WTC11 (cell line): ENCODE data around the gene KIAA1328. TPM values are rescaled to one million over a fixed set of nuclear protein-coding genes. Genes with fewer than 3 reads are reported as not detected.

Experiments
- ATAC-seq: fragments of 200-7000 bp; cut with Tn5 transposase; 2 replicates; pipeline ENCODE4 v1.10.0; 2021; ENCODE audit warnings: mild to moderate bottlenecking, moderate library complexity
- CTCF ChIA-PET: fragments of 300-600 bp; sonication (Branson Sonifier 250); formaldehyde crosslinking; loops from one replicate; lab custom pipeline; 2021; ENCODE audit warnings: antibody characterized with exemption; lab: Charles Lee
- POLR2A ChIA-PET: fragments of 350-600 bp; sonication (Branson Sonifier 250); formaldehyde crosslinking; loops from one replicate; lab custom pipeline; 2021; ENCODE audit warnings: antibody characterized with exemption; lab: Charles Lee
- DNase-seq: peaks from one replicate; pipeline ENCODE4 v3.0.0; 2021; ENCODE audit warnings: low spot score
- H3K27ac Mint-ChIP-seq: 2 replicates; pipeline ENCODE4 v1.8.0; 2021; ENCODE audit warnings: mixed read lengths
- H3K27me3 Mint-ChIP-seq: 2 replicates; pipeline ENCODE4 v1.8.0; 2021; ENCODE audit warnings: low read depth, mild to moderate bottlenecking, moderate library complexity, mixed read lengths
- H3K36me3 Mint-ChIP-seq: 2 replicates; pipeline ENCODE4 v1.8.0; 2021; ENCODE audit warnings: mixed read lengths
- H3K4me1 Mint-ChIP-seq: 2 replicates; pipeline ENCODE4 v1.8.0; 2022; ENCODE audit warnings: mixed read lengths
- H3K4me3 Mint-ChIP-seq: 2 replicates; pipeline ENCODE4 v1.8.0; 2021; ENCODE audit warnings: mild to moderate bottlenecking, moderate library complexity, mixed read lengths
- H3K9me3 Mint-ChIP-seq: 2 replicates; pipeline ENCODE4 v1.8.0; 2021; ENCODE audit warnings: mixed read lengths
- E2F5 ChIP-seq: sonication (generic); formaldehyde crosslinking; IDR thresholded peaks from 2 replicates; pipeline ENCODE4 v1.8.1; 2022; ENCODE audit warnings: mild to moderate bottlenecking, moderate library complexity, missing genetic modification reagents
- ELF4 ChIP-seq: sonication (generic); formaldehyde crosslinking; IDR thresholded peaks from 2 replicates; pipeline ENCODE4 v1.8.1; 2022; ENCODE audit warnings: low read depth, mild to moderate bottlenecking, moderate library complexity, missing genetic modification reagents
- FOXJ3 ChIP-seq: sonication (generic); formaldehyde crosslinking; IDR thresholded peaks from 2 replicates; pipeline ENCODE4 v1.9.0; 2021; ENCODE audit warnings: missing genetic modification reagents, mild to moderate bottlenecking, borderline replicate concordance
- GRHL2 ChIP-seq: fragments of 250-450 bp; sonication (Bioruptor Pico); IDR thresholded peaks from 2 replicates; pipeline ENCODE4 v1.8.0; 2022; ENCODE audit warnings: mild to moderate bottlenecking, moderate library complexity; ENCODE audit not compliant: insufficient replicate concordance, severe bottlenecking
- JUN ChIP-seq: sonication (generic); formaldehyde crosslinking; IDR thresholded peaks from 2 replicates; pipeline ENCODE4 v1.8.0; 2023; ENCODE audit warnings: mild to moderate bottlenecking, missing genetic modification reagents
- MYBL2 ChIP-seq: sonication (generic); formaldehyde crosslinking; IDR thresholded peaks from 2 replicates; pipeline ENCODE4 v1.8.1; 2023; ENCODE audit warnings: mild to moderate bottlenecking, moderate library complexity, missing genetic modification reagents
- OVOL2 ChIP-seq: fragments of 250-450 bp; sonication (Bioruptor Pico); IDR thresholded peaks from 2 replicates; pipeline ENCODE4 v1.9.0; 2021; ENCODE audit warnings: mild to moderate bottlenecking, borderline replicate concordance
- RORB ChIP-seq: fragments of 250-450 bp; sonication (Bioruptor Pico); IDR thresholded peaks from 2 replicates; pipeline ENCODE4 v1.9.0; 2021; ENCODE audit warnings: mild to moderate bottlenecking
- SMAD3 ChIP-seq: sonication (generic); formaldehyde crosslinking; IDR thresholded peaks from 2 replicates; pipeline ENCODE4 v1.8.0; 2022; ENCODE audit warnings: missing genetic modification reagents, mild to moderate bottlenecking, borderline replicate concordance
- SP1 ChIP-seq: sonication (generic); formaldehyde crosslinking; conservative IDR thresholded peaks from 2 replicates; pipeline ENCODE4 v1.8.1; 2022; ENCODE audit warnings: missing genetic modification reagents
- TCF7 ChIP-seq: sonication (generic); formaldehyde crosslinking; IDR thresholded peaks from 2 replicates; pipeline ENCODE4 v1.8.0; 2022; ENCODE audit warnings: mild to moderate bottlenecking, low read depth, missing genetic modification reagents, moderate library complexity
- TEAD4 ChIP-seq: sonication (generic); formaldehyde crosslinking; IDR thresholded peaks from 2 replicates; pipeline ENCODE4 v1.8.0; 2022; ENCODE audit warnings: mild to moderate bottlenecking, missing genetic modification reagents
- TP53 ChIP-seq: sonication (generic); formaldehyde crosslinking; IDR thresholded peaks from 2 replicates; pipeline ENCODE4 v1.8.1; 2023; ENCODE audit warnings: mild to moderate bottlenecking, missing genetic modification reagents
- USF2 ChIP-seq: sonication (generic); formaldehyde crosslinking; IDR thresholded peaks from 2 replicates; pipeline ENCODE4 v1.8.1; 2023; ENCODE audit warnings: mild to moderate bottlenecking, missing genetic modification reagents, moderate library complexity
- ZBTB21 ChIP-seq: sonication (generic); formaldehyde crosslinking; IDR thresholded peaks from 2 replicates; pipeline ENCODE4 v1.8.1; 2023; ENCODE audit warnings: mild to moderate bottlenecking, missing genetic modification reagents, borderline replicate concordance
- ZNF232 ChIP-seq: sonication (generic); formaldehyde crosslinking; IDR thresholded peaks from 2 replicates; pipeline ENCODE4 v1.8.0; 2022; ENCODE audit warnings: mild to moderate bottlenecking, missing genetic modification reagents
- ZNF317 ChIP-seq: sonication (generic); formaldehyde crosslinking; IDR thresholded peaks from 2 replicates; pipeline ENCODE4 v1.8.1; 2023; ENCODE audit warnings: low read depth, mild to moderate bottlenecking, moderate library complexity, missing genetic modification reagents, borderline replicate concordance
- ZNF423 ChIP-seq: fragments of 250-450 bp; sonication (Bioruptor Pico); IDR thresholded peaks from 2 replicates; pipeline ENCODE4 v2.1.2; 2022; ENCODE audit warnings: mild to moderate bottlenecking, moderate library complexity
- total RNA-seq: library from RNA; stranded (reverse); gene quantifications from 3 replicates; pipeline ENCODE4 v1.2.3, GENCODE V29; 2021
- TF ChIP-seq, protein P1 (sequence below): fragments of 250-450 bp; sonication (Bioruptor Pico); IDR thresholded peaks from 2 replicates; pipeline ENCODE4 v2.1.2; 2022; ENCODE audit warnings: mild to moderate bottlenecking, moderate library complexity
- TF ChIP-seq, protein P2 (sequence below): sonication (generic); formaldehyde crosslinking; IDR thresholded peaks from 2 replicates; pipeline ENCODE4 v1.8.1; 2023; ENCODE audit warnings: mild to moderate bottlenecking, missing genetic modification reagents
- TF ChIP-seq, protein P3 (sequence below): fragments of 250-450 bp; sonication (Bioruptor Pico); conservative IDR thresholded peaks from 2 replicates; pipeline ENCODE4 v1.9.0; 2021; ENCODE audit warnings: mild to moderate bottlenecking
- TF ChIP-seq, protein P4 (sequence below): sonication (generic); formaldehyde crosslinking; IDR thresholded peaks from 2 replicates; pipeline ENCODE4 v1.8.0; 2022; ENCODE audit warnings: mild to moderate bottlenecking, missing genetic modification reagents
- TF ChIP-seq, protein P5 (sequence below): sonication (generic); formaldehyde crosslinking; IDR thresholded peaks from 2 replicates; pipeline ENCODE4 v1.8.0; 2023; ENCODE audit warnings: missing genetic modification reagents, mild to moderate bottlenecking, borderline replicate concordance

The KIAA1328 gene
- total RNA-seq, 1 experiment from 2014 or later: 4.8 TPM

- H3K9me3 Mint-ChIP-seq: peaks cover 5% of the 10 kb centered on the region
- ChIA-PET POLR2A (no interaction called here), CTCF (no interaction called here)
- ATAC-seq (peak; percentile 61), DNase-seq (no peak)
- peaks cover 42% of the 10 kb centered on the region for H3K4me1 Mint-ChIP-seq
- H3K27me3 Mint-ChIP-seq: no peaks in the 10 kb centered on the region
- peak overlapping the region; percentile 44 for H3K27ac Mint-ChIP-seq
- TF ChIP-seq, protein P1, sequence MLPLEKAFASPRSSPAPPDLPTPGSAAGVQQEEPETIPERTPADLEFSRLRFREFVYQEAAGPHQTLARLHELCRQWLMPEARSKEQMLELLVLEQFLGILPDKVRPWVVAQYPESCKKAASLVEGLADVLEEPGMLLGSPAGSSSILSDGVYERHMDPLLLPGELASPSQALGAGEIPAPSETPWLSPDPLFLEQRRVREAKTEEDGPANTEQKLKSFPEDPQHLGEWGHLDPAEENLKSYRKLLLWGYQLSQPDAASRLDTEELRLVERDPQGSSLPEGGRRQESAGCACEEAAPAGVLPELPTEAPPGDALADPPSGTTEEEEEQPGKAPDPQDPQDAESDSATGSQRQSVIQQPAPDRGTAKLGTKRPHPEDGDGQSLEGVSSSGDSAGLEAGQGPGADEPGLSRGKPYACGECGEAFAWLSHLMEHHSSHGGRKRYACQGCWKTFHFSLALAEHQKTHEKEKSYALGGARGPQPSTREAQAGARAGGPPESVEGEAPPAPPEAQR: no peak
- no peak for TF ChIP-seq MYBL2
- TF ChIP-seq ZNF423: peak; percentile 37
- no peak for TF ChIP-seq OVOL2 (CRISPR knock-in tag)
- no peak overlapping the region for H3K4me3 Mint-ChIP-seq
- no peaks in the 10 kb centered on the region for H3K36me3 Mint-ChIP-seq
Measured at GRCh38 chr18:37160038-37160820, 331.3 kb downstream of the KIAA1328 start.

DNA sequence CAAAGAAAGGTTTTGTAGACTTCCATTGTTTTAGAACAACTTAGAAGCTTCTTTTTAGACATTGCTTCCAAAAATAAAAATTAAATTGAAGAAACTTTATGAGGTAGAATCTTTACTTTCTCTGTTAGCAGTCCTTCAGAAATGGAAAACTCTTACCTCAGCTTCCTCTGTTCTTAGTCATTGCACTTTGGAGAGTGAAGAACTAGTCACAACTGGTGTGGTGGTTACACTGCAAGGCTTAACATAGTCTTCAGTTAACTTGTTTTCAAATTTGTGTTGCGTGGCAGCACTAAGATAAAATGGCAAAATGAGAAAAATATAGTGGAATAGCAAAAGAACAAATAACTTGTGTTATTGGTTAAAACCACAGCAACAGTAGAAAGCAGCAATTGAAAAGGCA, 332.6 kb downstream of the KIAA1328 start:
- no peak overlapping the region for H3K27ac Mint-ChIP-seq
- ATAC-seq: no peak
- TF ChIP-seq USF2 (CRISPR knock-in tag) (no peak), ZBTB21 (CRISPR knock-in tag) (no peak), SMAD3 (CRISPR knock-in tag) (no peak), SP1 (CRISPR knock-in tag) (no peak), FOXJ3 (no peak), ELF4 (CRISPR knock-in tag) (no peak), E2F5 (CRISPR knock-in tag) (no peak), GRHL2 (CRISPR knock-in tag) (no peak), TP53 (CRISPR knock-in tag) (no peak), TCF7 (CRISPR knock-in tag) (no peak), RORB (CRISPR knock-in tag) (no peak), ZNF232 (CRISPR knock-in tag) (no peak), ZNF317 (CRISPR knock-in tag) (no peak), JUN (no peak), TEAD4 (CRISPR knock-in tag) (no peak)
- TF ChIP-seq, protein P2, sequence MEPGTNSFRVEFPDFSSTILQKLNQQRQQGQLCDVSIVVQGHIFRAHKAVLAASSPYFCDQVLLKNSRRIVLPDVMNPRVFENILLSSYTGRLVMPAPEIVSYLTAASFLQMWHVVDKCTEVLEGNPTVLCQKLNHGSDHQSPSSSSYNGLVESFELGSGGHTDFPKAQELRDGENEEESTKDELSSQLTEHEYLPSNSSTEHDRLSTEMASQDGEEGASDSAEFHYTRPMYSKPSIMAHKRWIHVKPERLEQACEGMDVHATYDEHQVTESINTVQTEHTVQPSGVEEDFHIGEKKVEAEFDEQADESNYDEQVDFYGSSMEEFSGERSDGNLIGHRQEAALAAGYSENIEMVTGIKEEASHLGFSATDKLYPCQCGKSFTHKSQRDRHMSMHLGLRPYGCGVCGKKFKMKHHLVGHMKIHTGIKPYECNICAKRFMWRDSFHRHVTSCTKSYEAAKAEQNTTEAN (CRISPR knock-in tag): no peak
- TF ChIP-seq, protein P3, sequence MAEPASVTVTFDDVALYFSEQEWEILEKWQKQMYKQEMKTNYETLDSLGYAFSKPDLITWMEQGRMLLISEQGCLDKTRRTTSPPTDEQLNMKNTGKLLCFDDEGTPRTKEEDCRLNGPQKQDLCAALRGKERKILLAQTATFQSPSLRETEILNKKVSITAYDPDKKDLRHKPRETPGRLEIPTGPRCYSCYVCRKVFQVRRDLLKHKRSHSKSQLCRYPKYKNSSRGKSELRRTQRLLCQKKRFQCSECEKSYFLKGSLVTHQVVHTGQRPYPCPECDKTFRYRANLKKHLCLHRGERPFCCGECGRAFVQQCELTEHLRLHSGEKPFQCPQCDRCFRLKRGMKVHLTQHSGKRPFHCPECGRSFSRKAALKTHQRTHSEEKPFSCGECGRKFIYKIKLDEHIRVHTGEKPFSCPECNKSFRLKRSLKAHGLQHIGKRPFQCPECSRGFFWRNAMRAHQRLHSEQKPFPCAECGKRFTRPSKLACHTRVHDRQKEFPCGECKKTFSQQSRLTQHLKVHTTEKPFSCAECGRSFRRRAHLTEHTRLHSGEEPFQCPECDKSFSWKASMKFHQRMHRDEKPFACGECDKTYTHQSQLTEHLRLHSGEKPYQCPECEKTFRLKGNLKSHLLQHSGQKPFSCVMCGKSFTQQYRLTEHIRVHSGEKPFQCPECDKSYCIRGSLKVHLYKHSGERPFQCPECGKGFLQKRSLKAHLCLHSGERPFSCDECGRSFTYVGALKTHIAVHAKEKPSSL (CRISPR knock-in tag): no peak
- TF ChIP-seq, protein P4, sequence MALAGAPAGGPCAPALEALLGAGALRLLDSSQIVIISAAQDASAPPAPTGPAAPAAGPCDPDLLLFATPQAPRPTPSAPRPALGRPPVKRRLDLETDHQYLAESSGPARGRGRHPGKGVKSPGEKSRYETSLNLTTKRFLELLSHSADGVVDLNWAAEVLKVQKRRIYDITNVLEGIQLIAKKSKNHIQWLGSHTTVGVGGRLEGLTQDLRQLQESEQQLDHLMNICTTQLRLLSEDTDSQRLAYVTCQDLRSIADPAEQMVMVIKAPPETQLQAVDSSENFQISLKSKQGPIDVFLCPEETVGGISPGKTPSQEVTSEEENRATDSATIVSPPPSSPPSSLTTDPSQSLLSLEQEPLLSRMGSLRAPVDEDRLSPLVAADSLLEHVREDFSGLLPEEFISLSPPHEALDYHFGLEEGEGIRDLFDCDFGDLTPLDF (CRISPR knock-in tag): no peak
- TF ChIP-seq, protein P5, sequence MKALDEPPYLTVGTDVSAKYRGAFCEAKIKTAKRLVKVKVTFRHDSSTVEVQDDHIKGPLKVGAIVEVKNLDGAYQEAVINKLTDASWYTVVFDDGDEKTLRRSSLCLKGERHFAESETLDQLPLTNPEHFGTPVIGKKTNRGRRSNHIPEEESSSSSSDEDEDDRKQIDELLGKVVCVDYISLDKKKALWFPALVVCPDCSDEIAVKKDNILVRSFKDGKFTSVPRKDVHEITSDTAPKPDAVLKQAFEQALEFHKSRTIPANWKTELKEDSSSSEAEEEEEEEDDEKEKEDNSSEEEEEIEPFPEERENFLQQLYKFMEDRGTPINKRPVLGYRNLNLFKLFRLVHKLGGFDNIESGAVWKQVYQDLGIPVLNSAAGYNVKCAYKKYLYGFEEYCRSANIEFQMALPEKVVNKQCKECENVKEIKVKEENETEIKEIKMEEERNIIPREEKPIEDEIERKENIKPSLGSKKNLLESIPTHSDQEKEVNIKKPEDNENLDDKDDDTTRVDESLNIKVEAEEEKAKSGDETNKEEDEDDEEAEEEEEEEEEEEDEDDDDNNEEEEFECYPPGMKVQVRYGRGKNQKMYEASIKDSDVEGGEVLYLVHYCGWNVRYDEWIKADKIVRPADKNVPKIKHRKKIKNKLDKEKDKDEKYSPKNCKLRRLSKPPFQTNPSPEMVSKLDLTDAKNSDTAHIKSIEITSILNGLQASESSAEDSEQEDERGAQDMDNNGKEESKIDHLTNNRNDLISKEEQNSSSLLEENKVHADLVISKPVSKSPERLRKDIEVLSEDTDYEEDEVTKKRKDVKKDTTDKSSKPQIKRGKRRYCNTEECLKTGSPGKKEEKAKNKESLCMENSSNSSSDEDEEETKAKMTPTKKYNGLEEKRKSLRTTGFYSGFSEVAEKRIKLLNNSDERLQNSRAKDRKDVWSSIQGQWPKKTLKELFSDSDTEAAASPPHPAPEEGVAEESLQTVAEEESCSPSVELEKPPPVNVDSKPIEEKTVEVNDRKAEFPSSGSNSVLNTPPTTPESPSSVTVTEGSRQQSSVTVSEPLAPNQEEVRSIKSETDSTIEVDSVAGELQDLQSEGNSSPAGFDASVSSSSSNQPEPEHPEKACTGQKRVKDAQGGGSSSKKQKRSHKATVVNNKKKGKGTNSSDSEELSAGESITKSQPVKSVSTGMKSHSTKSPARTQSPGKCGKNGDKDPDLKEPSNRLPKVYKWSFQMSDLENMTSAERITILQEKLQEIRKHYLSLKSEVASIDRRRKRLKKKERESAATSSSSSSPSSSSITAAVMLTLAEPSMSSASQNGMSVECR (CRISPR knock-in tag): no peak

More for the DNA sequence above, 332.6 kb downstream of the KIAA1328 start:
- Mint-ChIP-seq H3K9me3 (peaks cover 5% of the 10 kb centered on the region), H3K4me1 (peaks cover 47% of the 10 kb centered on the region), H3K4me3 (no peak overlapping the region), H3K27me3 (no peaks in the 10 kb centered on the region), H3K36me3 (peaks cover 3% of the 10 kb centered on the region; the same call in 1 of the 2 replicates)
- no peak for DNase-seq
- ChIA-PET CTCF (no interaction called here), POLR2A (no interaction called here)
